ENCODE data around the gene CPEB4. TPM values are rescaled to one million over a fixed set of nuclear protein-coding genes. Genes with fewer than 3 reads are reported as not detected.

The CPEB4 gene
- total and polyA plus RNA-seq, 9 of the 15 experiments (the other 6 are each of a cell fraction or from before 2014, with no cell fraction given) = 7.4 to 21.3 (median 12.4) TPM

DNA sequence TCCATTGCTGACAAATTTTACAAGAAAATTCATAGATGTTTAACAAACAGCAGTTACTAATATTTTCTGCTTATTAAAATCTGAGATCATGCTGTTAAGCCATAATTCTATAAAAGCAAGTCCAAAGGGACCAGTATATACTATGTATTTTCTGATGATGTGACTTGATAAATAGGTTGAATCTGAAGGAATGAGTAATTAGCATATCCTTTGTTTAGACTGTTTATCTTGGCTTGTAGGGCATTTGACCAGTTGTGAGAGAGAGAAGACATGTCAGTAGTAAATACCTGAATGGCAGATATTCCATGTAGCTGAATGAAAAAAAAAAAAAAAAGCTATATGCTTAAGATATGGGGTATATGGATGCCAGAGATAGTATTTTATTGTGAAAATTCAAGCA is 14.6 kb downstream of the CPEB4 start:
- Histone ChIP-seq H3K4me1 (replicated peaks in 1 of 2; ENCODE audit: control insufficient read depth in 2 of 2, insufficient read depth in 2 of 2, low read length in 2 of 2) (peaks cover 4 to 34% of the 10 kb centered on the region in 2 experiments; a peak in 4 of 5 replicates), H3K36me3 (ENCODE audit: control insufficient read depth, insufficient read depth, low read length) (peaks cover 34% of the 10 kb centered on the region), H3K27me3 (ENCODE audit: control insufficient read depth in 2 of 2, insufficient read depth in 2 of 2, low read length in 2 of 2) (no peaks in the 10 kb centered on the region), H3K9me3 (replicated peaks; ENCODE audit: control insufficient read depth, insufficient read depth, low read depth, low read length) (no peaks in the 10 kb centered on the region), H3K9me1 (ENCODE audit: control insufficient read depth, insufficient read depth, low read length) (no peaks in the 10 kb centered on the region), H2AFZ (ENCODE audit: low read depth, low read length) (no peak overlapping the region), H3K4me3 (no peak overlapping the region), H3K27ac (ENCODE audit: extremely low read depth, low read depth, low read length) (no peak overlapping the region), H4K20me1 (replicated peaks; ENCODE audit: control insufficient read depth, insufficient read depth, low read length) (no peaks in the 10 kb centered on the region), H3K9ac (ENCODE audit: insufficient read depth in 1 of 2, low read depth in 2 of 2, low read length in 2 of 2) (no peak overlapping the region), H3K79me2 (ENCODE audit: control insufficient read depth, insufficient read depth, low read length) (peaks cover 91% of the 10 kb centered on the region), H3K4me2 (ENCODE audit: insufficient read depth, low read length) (no peak overlapping the region)
- no peak for DNase-seq (ENCODE audit: extremely low read depth in 1 of 4, low spot score in 3 of 4)
- intact Hi-C loops (cut with micrococcal nuclease) = no loop called here
- no peak for ATAC-seq
- BruUV-seq (replicated peaks) = no TSS peak
- ChIA-PET POLR2A (interaction anchor here (0.8 to 1.4 kb wide), 2 partner anchors 68 to 80 kb away, joined by 4 to 7 read pairs; no protein-coding TSS in a partner anchor), CTCF (ENCODE audit: low intra/inter-chr PET ratio) (no interaction called here)
- no peak for TF ChIP-seq C11orf30 (IDR thresholded peaks at IDR 0.05; ENCODE audit: low read depth)
- FAIRE-seq = no peak
- in situ Hi-C loops (cut with MboI) = no loop called here

DNA sequence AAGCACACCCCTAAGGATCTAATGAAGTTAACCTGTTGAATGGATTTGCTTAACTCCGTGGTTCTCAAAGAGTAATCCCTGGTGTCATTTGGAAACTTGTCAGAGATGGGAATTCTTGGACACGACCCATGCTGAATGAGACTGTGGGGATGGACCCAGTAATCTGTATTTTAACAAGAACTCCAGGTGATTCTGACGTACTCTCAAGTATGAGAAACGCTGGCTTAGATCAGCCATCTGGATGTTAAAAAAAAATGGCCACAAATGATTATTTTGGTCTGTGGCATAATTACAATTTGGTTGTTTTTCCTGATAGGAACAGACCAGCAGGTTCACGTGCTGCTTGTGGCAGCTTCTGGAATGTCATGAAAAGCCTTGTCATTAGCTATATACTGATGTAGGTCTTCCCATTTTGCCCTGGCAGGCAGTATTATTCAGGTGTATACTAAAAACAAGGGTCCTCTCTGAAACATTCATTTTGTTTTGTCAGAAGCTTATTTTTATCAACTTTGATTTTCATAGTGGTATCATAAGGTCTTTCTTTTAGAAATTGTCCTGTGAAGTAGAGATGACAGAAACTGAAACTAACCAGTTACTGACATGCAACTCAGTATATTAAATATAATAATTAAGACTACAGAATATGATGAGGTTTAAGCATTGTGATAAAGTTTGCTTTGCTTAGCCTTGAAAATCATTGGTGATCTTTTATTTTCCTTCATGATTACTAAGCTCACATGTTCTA is 15.4 kb downstream of the CPEB4 start:
- 0 out of 4 replicates have a peak overlapping the region, but pooled peaks of 1 of the 2 experiments have one; percentile 8 for H3K9ac ChIP-seq (ENCODE audit: insufficient read depth in 1 of 2, low read depth in 2 of 2, low read length in 2 of 2)
- peaks cover 88% of the 10 kb centered on the region for H3K79me2 ChIP-seq (ENCODE audit: control insufficient read depth, insufficient read depth, low read length)
- H4K20me1 ChIP-seq (replicated peaks; ENCODE audit: control insufficient read depth, insufficient read depth, low read length) = no peaks in the 10 kb centered on the region
- no peaks in the 10 kb centered on the region for H3K9me3 ChIP-seq (replicated peaks; ENCODE audit: control insufficient read depth, insufficient read depth, low read depth, low read length)
- POLR2A ChIA-PET = interaction anchor here (0.5 to 1.7 kb wide), 11 partner anchors 8 to 1215 kb away, joined by 3 to 9 read pairs (median 3); partner anchors contain the start of gene CPEB4
- H3K9me1 ChIP-seq (ENCODE audit: control insufficient read depth, insufficient read depth, low read length) = no peaks in the 10 kb centered on the region
- intact Hi-C loops (cut with micrococcal nuclease) (no loop called here), in situ Hi-C loops (cut with MboI) (no loop called here)
- no peak for DNase-seq (ENCODE audit: extremely low read depth in 1 of 4, low spot score in 3 of 4)
- 39% methylated on average over 5 of the region's 5 CpGs for WGBS (ENCODE audit: insufficient coverage, low coverage, missing lambda C conversion rate)
- ATAC-seq = no peak
- no peak overlapping the region for H3K27ac ChIP-seq (ENCODE audit: extremely low read depth, low read depth, low read length)
- CTCF ChIA-PET (ENCODE audit: low intra/inter-chr PET ratio) = interaction anchor here (0.6 kb wide), 1 partner anchor 221 kb away, joined by 3 read pairs; no protein-coding TSS in a partner anchor
- H3K36me3 ChIP-seq (ENCODE audit: control insufficient read depth, insufficient read depth, low read length) = peaks cover 30% of the 10 kb centered on the region
- peaks cover 4 to 38% of the 10 kb centered on the region in 2 experiments; a peak in 4 of 5 replicates for H3K4me1 ChIP-seq (replicated peaks in 1 of 2; ENCODE audit: control insufficient read depth in 2 of 2, insufficient read depth in 2 of 2, low read length in 2 of 2)
- BruUV-seq (replicated peaks) = no TSS peak
- no peak overlapping the region for H2AFZ ChIP-seq (ENCODE audit: low read depth, low read length)
- no peak overlapping the region for H3K4me3 ChIP-seq
- FAIRE-seq = no peak
- no peaks in the 10 kb centered on the region for H3K27me3 ChIP-seq (ENCODE audit: control insufficient read depth in 2 of 2, insufficient read depth in 2 of 2, low read length in 2 of 2)
- H3K4me2 ChIP-seq (ENCODE audit: insufficient read depth, low read length) = no peak overlapping the region; the same call in 1 of the 2 replicates
- no peak for TF ChIP-seq ASH1L (IDR thresholded peaks at IDR 0.05; ENCODE audit: borderline replicate concordance, low read depth, partially characterized antibody)
- TF ChIP-seq MNT (conservative IDR thresholded peaks at IDR 0.05) = no peak
- TF ChIP-seq SIRT6 (IDR thresholded peaks at IDR 0.05; ENCODE audit: low read depth, low read length) = no peak
- TF ChIP-seq SMC3 (conservative IDR thresholded peaks at IDR 0.05; ENCODE audit: insufficient read depth, low read depth, low read length) = no peak
- no peak for TF ChIP-seq RERE (CRISPR knock-in tag; IDR thresholded peaks at IDR 0.05; ENCODE audit: borderline replicate concordance)
